Right hindlimb (tissue), 1 donor: ENCODE results near the gene KDM2B.
A peak's percentile ranks its signal among the peaks of the same experiment; 100 is the strongest.

Experiments used
- DNase-seq: peaks from one replicate; pipeline ENCODE4 v3.0.0-alpha.2; 2018

The KDM2B gene

DNA sequence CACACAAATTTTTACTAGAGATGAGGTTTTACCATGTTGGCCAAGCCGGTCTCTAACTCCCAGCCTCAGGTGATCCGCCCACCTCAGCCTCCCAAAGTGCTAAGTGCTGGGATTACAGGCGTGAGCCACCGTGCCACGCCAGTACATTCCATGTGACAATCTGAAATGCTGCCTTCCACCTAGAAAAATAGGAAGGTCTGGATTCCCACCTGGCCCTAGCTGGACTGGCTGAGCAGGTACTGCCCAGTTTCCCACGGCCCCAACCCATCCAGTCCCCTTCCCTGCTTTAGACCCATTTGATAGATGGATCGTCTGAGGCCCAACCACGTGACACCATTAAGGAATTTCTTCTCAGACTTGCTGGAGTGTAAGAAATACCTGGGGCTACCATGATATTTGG is 55.4 kb downstream of the KDM2B start:
- DNase-seq = no peak

DNA sequence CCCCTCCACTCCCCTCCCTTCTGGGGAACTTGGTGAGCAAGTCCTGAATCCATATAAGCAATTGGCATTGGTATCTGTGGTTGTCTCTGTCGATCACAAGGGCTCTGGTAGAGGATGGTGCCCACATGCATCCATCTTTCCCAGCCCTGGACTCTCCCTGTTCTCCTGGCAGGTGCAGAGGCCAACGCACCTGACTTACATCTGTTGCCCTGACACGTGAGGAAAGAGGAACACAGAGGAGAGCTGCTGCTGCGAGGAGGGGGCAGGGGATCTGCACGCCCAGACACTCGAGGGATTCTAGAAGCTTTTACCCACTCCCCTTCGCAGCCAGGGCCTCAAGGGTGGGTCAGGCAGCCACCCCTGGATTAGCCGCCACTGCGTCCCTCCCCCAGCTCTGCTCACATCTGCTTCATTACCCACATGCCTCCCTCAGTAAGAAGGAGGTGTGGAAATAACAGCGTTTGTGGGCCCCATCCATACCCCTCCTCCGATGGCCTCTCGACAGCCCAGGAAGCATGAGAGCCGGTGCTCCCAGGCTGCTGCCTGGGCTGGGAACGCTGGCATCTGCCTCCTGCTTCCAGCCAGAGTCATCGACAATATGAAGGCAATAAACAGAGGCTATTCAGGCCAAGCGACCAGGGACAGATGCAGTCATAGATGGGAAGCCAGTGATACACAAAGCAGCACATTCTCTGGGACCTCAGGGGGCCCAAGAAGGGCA is 56.5 kb downstream of the KDM2B start:
- DNase-seq = no peak

DNA sequence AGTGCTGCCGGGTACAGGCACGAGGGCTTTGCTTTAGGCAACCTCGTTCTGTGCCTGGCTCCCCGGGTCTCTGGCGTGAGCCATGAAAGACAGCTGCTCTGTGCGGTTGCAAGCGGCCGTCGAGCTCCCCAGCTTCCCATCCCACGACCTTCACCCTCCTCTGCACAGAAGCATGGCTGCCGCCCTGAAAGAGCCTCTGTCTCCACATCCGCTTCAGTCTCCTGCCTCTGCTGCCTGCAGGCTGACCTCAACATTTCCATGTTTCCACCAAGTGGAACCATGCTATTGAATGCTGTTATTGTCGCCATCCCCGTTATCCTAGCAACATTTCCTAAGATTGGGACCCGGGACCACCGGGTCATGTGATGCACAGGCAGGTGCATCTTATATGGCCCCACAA is 57.1 kb downstream of the KDM2B start:
- DNase-seq = no peak

DNA sequence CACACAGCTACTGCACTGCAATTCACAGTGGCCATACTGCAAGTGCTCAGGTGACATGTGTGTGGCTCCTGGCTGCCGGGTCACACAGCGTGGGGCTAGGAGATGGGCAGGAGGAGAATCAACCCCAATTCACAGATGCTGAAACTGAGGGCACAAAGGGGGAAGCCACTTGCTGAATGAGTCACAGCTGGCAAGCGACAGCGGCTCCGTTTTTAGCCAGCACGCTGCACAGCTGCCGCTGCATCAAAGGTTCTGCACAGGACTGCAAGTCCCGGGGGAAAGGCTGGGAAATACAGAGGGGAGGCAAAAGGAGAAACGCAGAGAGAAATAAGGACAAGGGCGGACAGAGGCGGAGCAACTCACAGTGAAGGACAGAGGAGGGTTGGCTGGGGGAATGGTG is 57.9 kb downstream of the KDM2B start:
- peak; percentile 39 for DNase-seq

DNA sequence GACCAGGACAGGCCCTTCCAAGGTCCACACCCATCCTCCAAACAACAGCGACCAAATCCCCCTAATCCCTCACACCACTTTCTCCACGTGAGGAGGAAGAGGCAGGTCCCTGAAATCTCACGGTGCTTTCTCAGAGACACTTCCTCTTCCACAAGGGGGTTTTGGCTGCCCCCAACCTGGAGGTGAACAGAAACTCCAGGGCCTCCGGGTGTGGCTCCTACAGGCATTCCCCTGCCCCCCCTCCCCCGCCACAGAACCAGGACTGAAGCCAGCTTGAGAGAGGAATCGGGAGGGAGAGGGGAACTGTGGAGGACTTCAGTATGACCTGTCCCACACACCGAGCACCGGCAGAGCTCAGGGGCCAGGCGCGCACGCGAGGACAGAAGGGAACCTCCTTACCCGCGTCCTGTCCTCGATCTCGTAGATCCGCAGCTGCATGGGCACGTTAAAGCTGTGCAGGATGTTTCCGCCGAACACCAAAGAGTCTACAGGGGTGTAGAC is 60.2 kb downstream of the KDM2B start:
- no peak for DNase-seq

DNA sequence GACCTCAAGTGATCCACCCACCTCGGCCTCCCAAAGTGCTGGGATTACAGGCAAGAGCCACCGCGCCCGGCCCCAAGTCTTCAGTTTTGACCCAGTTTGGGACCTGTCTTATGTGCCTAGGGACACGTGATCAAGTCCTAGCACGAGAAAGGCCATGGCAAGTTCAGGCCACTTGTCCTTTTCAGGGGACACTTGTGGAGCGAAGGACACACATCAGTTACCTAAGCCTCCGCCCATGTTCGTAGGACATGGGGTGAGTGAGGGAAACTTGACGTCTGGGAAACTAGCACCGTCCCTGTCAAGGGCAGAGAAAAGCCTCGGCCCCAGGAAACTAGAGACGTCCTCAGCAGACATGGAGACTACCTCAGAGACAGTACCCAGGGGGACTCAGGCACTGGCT is 60.7 kb downstream of the KDM2B start:
- no peak for DNase-seq

DNA sequence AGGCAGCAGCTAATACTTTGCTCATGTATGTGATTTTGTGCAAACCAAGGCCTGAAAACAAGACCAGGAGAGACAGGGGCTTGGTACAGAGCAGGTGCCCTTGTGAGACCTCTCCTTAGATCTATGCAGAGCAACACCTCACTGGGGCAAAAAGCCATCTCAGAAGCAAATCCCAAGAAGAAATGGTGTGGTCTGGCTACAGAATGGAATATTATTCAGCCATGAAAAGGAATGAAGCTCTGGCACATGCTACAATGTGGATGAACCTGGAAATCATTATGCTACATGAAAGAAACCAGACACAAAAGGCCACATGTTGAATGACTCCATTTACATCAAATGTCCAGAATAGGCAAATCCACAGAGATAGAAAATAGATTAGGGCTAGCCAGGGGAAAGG is 61.6 kb downstream of the KDM2B start:
- no peak for DNase-seq

DNA sequence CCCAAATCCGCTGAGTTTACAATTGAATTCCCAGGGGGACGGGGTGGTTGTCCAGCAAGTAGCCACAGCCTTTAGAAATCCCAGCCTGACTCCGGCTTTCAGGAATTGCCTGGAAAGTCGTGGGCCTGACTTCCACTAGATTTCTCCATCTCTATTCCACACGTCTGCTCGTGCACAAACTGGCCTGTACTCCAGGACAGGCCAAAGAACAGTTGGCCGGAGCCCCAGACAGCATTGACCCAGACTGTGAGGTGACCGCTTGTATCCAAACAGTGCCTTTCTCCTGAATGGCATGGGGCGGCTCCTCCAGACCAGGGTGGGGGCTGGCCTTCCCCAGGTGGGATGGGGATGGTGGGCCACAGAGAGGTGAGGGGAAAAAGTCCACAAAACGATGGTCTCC is 62.2 kb downstream of the KDM2B start:
- DNase-seq = no peak

DNA sequence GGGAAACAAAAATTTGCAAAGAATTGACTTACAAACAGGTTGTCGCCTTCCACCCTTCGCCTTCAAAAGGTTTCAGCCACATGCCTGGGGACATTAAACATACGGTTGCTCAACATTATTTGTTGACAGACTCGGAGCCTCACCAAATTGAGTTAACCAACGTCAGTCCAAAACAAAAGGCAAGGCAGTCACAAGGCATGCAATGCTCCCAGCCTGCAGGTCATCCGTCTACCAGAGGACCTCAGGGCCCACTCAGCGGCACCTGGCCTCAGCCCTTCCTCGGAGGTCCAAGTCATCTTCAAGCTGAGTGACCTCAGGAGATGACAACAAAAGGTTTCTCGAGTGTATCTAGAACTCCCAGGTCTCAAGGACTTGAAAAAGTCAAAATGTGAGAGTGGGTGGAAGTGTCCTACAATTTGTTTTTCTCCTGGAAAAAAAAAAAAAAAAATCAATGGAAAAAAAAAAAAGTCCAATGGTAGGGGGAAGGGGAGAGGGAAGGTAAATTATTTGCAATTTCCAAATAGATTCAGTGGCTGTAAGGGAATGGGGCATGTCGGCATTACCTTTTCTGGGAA is 64.3 kb downstream of the KDM2B start:
- no peak for DNase-seq

DNA sequence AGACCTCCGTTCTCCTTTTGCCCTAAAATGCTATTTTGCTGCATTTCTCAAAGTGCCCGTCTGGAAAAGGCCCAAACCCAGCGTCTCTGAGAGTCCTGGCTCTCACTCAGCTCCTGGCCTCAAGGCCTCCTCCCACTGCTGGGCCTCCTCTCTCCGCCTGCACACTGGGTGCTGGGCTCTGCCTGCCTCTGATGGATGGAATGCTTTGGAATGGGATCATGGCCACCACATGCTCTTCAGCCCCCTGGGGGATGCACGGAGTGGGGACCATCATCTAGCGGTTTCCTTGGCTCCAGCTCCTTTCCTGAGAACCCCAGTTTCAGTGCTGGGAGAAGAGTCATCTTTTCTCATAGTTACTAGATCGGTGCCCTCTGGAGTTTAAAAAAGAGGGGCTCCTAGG is 65.2 kb downstream of the KDM2B start:
- no peak for DNase-seq

DNA sequence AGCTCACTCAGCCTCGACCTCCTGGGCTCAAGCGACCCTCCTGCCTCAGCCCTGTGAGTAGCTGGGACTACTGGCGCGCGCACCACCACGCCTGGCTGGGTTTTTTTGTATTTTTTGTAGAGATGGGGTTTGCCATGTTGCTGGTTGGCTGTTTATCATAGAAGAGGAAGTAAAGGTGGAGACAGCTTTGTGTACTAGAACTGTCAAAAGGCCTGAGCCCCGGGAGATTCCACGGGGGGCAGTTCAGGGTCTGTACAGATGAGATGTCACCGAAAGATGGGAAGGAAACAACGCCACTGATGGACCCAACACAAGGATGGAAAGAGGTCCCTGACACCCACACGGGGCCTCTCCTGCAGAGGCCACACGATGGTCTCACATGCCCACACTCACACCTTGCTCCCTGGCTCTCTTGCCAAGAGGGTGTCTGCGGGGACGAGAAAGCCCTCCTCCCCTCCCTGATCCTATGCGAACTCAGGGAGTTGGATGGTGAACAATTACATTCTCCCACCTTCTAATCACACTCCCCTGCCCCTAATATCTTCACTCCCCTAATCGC is 66.6 kb downstream of the KDM2B start:
- no peak for DNase-seq

DNA sequence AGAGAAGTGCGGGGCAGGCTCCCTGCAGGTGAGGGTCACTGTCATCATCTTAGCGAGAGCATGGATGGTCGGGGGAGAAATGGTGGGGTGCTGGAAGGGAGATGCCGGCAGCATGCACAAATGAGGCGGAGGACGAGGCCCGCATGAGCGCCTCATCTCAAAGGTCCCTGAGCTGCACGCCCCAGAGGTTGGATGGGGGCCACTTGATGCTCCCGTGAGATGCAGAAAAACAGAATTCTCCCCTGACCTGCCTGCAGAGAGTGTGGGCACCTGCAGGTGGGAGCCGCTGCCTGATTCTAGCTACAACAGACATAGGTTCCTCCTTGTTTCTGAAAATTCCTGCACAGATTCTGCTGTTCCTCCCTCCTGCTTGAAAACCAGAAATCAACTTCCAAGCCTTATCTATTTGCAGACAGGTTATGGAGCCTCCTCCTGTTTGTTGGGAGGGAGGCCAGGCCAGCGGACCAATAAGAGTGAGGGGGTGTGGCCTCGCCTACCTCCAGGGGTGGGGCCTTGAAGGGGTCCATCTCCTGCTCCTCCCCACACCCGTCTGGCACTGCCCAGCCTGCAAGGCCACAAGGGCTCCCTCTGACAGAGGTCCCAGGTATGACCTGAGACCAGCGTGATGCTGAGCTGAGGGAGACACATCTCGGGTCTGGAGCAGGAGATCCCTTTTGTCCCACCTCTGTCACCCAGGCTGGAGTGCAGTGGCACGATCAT is 67.2 kb downstream of the KDM2B start:
- DNase-seq = no peak

DNA sequence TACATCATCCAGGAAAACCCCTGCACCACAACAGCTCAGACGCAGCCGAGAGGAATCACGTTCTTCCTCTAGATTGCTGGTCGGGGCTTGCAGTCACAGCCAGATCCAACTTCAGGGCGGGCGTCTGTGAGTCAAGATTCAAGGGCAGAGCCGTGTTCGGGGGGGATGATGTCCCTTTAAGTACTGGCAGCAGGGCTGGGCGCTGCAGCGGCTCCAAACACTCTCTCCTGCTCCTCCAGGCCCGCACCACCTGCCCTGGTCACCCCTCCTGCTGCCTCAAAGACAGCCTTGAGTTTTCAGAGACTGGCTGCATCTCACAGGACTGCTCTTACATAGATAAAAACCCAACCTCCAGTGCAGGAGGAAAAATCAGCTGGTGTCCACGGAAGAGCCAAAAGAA is 68.3 kb downstream of the KDM2B start:
- DNase-seq = no peak

DNA sequence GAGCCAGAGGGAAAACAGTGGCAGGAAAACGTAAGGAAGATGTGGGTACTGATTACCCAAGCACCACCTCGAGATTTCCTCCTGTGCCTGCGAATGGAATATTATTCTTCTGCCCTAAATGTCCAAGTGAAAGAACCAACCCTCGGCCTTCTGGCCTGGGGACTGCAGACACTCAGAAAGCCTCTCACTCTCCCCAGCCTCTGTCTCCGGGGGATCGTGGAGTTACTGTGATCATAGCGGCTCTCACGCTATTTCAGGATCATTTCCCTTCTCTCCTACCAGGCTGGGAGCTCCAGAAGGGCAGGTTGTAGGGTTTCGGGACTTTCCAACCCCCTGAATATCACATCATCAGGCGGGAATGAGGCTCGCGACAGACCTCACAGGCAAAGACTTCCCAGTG is 68.9 kb downstream of the KDM2B start:
- no peak for DNase-seq

DNA sequence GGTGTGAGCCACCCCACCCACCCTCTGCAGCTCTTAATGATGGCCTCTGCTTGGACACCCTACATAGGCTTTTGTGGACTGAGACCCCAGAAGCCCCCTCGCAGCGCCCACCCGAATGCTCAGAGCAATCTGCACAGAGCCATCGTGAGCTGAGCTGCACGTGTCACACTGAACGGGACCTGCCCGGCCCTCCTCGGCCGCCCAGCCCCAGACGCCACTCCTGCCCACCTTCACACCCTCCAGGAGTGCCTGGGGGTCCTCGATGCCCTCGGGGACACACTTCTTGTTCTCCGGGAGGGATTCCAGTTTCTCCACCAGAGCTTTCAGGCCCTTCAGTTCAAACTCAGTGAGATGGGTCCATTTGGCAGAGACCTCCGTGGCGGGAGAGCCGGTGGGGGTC is 71.5 kb downstream of the KDM2B start:
- DNase-seq = no peak

DNA sequence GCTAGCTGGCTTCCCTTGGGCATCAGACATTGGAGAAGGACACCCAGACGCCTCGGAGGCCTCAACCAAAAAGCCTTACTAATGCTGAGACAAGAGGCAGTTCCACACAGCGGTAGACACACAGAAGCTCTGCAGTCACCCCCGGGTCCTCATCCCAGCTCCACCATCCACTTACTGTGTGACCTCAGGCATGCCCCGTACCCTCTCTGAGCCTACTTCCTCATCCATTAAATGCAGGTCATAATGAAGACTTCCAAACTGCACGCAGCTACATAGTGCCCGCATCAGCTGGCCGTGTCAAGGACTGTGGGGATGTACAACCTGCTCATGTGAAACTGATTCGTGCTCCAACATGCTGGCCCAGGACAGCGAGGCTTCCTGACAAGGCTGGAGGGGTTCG is 72.3 kb downstream of the KDM2B start:
- DNase-seq = no peak

DNA sequence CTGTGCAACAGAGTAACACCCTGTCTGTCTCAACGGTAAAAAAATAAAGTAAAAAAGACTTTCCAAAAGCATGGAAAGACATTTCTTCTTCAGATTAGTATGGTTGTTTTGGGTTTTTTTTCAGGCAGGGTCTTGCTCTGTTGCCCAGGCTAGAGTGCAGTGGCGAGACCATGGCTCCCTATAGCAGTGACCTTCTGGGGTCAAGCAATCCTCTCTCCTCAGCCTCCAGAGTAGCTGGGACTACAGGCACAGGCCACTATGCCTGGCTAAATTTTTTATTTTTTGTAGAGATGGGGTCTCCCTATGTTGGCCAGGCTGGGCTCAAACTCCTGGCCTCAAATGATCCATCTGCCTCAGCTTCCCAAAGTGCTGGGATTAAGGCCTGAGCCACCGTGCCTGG is 72.8 kb downstream of the KDM2B start:
- DNase-seq = no peak

DNA sequence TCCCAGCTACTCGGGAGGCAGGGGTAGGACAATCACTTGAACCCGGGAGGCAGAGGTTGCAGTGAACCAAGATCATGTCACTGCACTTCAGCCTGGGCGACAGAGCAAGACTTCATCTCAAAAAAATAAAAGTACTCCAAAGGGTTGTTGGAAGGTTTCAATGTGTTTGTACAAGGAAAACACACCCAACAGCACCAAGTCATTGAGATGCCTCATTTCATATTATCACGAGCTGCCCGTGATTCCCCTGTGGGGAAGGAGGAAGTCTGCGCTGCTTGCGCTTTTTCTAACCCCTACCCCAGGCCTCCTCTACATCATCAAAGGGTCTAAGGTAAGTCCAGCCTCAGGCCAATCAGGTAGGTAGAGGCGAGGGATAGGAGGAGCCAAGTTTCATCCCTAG is 73.6 kb downstream of the KDM2B start:
- no peak for DNase-seq

DNA sequence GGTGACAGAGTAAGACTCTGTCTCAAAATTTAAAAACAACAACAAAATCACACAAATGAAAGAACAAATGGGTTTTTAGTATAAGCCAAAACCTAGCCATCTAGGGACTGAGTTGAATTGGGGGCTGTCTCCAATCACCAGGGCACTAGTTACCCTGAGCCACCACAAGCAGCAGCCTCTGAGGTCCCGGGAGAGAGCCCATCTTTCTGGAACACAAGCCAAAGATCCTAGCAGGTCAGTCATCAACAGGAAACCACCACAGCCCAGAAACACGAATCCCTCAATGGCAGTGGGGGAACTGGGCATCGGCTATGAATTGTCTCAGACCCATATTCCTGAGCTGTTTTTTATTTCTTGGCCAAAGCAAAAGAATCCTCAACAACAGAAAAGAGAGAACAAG is 75.3 kb downstream of the KDM2B start:
- no peak for DNase-seq

DNA sequence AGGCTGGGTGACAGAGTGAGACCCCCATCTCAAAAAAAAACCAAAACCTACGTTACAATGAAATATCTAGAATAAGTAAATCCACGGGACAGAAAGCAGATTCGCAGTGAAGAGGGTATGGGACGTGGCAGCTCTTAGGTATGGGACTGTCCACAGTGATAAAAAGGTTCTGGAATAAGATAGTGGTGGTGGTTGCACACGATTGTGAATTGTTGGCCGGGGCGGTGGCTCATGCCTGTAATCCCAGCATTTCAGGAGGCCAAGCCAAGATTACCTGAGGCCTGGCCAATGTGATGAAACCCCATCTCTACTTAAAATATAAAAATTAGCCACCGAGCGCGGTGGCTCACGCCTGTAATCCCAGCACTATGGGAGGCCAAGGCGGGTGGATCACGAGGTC is 76.3 kb downstream of the KDM2B start:
- no peak for DNase-seq

DNA sequence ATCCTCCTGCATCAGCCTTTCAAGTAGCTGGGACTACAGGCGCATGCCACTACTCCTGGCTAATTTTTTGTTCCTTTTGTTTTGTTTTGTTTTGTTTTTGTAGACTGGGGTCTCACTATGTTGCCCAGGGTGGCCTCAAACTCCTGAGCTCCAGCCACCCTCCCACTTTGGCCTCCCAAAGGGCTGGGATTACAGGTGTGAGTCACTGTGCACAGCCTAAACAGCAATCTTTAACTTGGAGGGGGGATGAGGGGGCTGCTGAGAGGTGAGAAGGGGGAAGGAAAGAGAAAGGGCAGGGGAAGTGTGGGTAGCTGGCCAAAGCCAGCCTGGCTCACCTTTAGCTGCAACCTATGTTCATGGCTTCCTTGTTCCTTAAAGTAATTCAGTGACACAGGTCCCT is 77.4 kb downstream of the KDM2B start:
- DNase-seq = no peak

DNA sequence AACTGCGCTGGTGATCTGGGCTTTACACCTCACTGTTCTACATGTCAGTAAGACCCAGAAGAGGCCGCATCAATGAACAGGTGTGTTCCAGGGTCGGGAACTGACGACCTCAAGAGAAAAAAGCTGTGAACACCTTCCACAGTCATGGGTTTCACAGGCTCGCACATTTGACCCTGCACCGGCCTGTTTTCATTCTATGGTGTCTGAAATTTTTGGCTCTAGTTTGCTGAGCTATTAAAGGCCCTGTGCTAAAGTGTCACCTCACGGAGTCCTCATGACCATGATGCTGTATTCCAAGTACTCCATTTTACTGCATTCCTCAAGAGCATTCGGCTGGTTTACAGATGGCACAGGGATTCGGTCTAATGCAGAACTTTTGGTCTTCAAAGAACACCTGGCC is 78.9 kb downstream of the KDM2B start:
- DNase-seq = no peak

DNA sequence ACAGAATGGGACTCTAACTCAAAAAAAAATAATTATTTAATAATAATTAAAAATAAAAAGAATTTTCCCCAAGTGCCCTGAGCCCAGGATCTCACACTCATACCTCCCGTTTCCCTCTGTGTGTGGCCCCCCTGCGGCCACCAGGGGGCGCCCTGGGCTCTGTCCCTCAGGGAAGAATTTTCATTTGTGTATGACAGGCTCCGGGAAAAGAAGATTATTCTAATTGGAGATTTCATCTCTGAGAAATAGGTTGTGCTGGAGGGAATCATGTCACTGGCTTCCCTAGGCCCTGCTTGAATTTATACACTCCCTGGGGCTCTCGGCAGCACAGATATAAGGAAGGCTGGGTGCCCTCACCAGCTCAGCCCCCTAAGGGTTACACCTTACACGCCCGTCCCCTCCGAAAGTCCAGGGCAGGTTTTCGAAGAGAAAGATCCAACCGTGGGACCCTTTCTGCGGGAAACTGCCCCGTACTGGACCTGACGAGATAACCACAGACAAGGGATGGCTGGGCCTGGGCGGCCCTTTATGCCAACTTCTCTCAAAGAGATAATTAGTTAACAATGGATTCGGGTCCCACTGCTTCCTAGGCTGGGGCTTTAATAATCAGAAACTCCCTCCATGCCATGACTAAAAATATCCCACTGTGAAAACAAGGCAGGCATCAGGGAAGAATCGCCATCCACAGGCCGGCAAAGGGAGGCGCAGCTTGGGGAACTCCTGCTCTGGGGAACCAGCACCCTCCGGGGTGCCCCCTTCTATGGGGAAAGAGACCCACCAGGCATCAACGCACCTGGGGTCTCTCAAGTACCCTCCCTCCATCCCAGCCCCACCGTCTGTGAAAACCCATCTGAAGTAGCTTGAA is 80.7 kb downstream of the KDM2B start:
- DNase-seq = peak; percentile 82
